Testis (tissue), 2 donors: ENCODE measurements around the gene TUBA1C.

Experiments used
- POLR2A ChIP-seq: fragments of 450-650 bp; IDR thresholded peaks from one replicate; pipeline ENCODE4 v1.6.1; 2017; ENCODE audit warnings: antibody characterized with exemption, mild to moderate bottlenecking, moderate library complexity
- TF ChIP-seq, protein P1 (sequence below), 3 experiments: fragments of 450-650 bp in 2 of 3; fragments of 200-600 bp in 1 of 3; sonication (generic) in 1 of 3; IDR thresholded peaks; one replicate each; pipeline ENCODE4 v1.5.1; 2016 to 2019; ENCODE audit warnings: antibody characterized with exemption in 3 of 3, mild to moderate bottlenecking in 2 of 3, moderate library complexity in 1 of 3

DNA sequence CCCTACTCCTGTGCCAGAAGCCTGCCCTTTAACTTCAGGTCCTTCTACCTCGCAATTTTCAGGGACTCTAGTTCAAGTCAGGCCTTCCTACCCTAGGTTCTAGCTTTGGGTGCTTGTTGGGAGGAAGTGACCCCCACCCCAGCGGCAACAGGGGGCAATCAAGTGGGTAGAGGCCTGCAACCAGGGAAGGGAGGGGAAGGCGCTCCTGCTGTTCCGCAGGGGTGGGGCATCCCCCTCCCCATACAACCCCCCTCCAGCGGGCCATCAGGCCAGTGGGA, 29.9 kb downstream of the TUBA1C start:
- TF ChIP-seq POLR2A: no peak
- TF ChIP-seq, protein P1, sequence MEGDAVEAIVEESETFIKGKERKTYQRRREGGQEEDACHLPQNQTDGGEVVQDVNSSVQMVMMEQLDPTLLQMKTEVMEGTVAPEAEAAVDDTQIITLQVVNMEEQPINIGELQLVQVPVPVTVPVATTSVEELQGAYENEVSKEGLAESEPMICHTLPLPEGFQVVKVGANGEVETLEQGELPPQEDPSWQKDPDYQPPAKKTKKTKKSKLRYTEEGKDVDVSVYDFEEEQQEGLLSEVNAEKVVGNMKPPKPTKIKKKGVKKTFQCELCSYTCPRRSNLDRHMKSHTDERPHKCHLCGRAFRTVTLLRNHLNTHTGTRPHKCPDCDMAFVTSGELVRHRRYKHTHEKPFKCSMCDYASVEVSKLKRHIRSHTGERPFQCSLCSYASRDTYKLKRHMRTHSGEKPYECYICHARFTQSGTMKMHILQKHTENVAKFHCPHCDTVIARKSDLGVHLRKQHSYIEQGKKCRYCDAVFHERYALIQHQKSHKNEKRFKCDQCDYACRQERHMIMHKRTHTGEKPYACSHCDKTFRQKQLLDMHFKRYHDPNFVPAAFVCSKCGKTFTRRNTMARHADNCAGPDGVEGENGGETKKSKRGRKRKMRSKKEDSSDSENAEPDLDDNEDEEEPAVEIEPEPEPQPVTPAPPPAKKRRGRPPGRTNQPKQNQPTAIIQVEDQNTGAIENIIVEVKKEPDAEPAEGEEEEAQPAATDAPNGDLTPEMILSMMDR (IDR thresholded peaks at IDR 0.05): no peak
